Right renal cortex interstitium (tissue), 3 donors: ENCODE data around the gene PITHD1. TPM values are rescaled to one million over a fixed set of nuclear protein-coding genes. Genes with fewer than 3 reads are reported as not detected.
A peak's percentile ranks its signal among the peaks of the same experiment; 100 is the strongest.
"Not testable (repeated sequence)": the region's sequence is repeated elsewhere in the genome, so short reads cannot be mapped to it uniquely, and the experiment has no call there.

Source experiments
- DNase-seq, 3 donors: peaks; one replicate each; pipeline ENCODE4 v3.0.0-alpha.2; 2013; ENCODE audit warnings: low read depth in 3 of 3, low spot score in 2 of 3
- polyA plus RNA-seq, 3 donors: library from polyadenylated mRNA; unstranded; fragments of 120-200 nt; gene quantifications; one replicate each; pipeline ENCODE4 v1.2.1, GENCODE V29; 2013; ENCODE audit not compliant: insufficient read length in 3 of 3

The PITHD1 gene
- polyA plus RNA-seq, 3 donors = 63.8 to 68.3 (median 65.5) TPM

- DNase-seq = no peak
Measured at GRCh38 chr1:23816906-23817305, 38.7 kb downstream of the PITHD1 start.

- DNase-seq = no peak
Measured at GRCh38 chr1:23817633-23818032, 39.4 kb downstream of the PITHD1 start.

- DNase-seq = no peak
Measured at GRCh38 chr1:23823767-23824166, 45.5 kb downstream of the PITHD1 start.

GRCh38 chr1:23824711-23825075, 46.5 kb downstream of the PITHD1 start:
- no peak for DNase-seq

- peak; percentile 78 to 88 (median 82) for DNase-seq
Measured at GRCh38 chr1:23825076-23825761, 47.0 kb downstream of the PITHD1 start, which contains the start of gene HMGCL. HMGCL (minus strand) TSS chr1:23825429; CDS start chr1:23825415, 14 bp downstream.

- DNase-seq = no peak
Measured at GRCh38 chr1:23825762-23826522, 47.7 kb downstream of the PITHD1 start.

GRCh38 chr1:23826590-23826989, 48.4 kb downstream of the PITHD1 start:
- not testable (repeated sequence) for DNase-seq

GRCh38 chr1:23827717-23828116, 49.5 kb downstream of the PITHD1 start:
- no peak for DNase-seq

- DNase-seq = not testable (repeated sequence)
Measured at GRCh38 chr1:23834156-23834555, 55.9 kb downstream of the PITHD1 start.

GRCh38 chr1:23836037-23836436, 57.8 kb downstream of the PITHD1 start:
- no peak for DNase-seq

Other genes starting within 250 kb of the PITHD1 start
- gene E2F2, start 247.2 kb upstream of the PITHD1 start, polyA plus RNA-seq = 1 to 10 TPM; 3.8 to 4.7 (median 4.5) TPM
- gene ID3, start 218.9 kb upstream of the PITHD1 start, polyA plus RNA-seq = 100 to 1,000 TPM; 267 to 340 (median 324) TPM
- 1,000 to 10,000 TPM; 2,754 to 2,918 (median 2,838) TPM for gene RPL11, start 86.6 kb upstream of the PITHD1 start, polyA plus RNA-seq
- gene ELOA, start 34.9 kb upstream of the PITHD1 start, polyA plus RNA-seq = 10 to 100 TPM; 34.2 to 37.2 (median 35.1) TPM
- 10 to 100 TPM; 56.0 to 63.5 (median 61.6) TPM for gene LYPLA2, start 12.7 kb downstream of the PITHD1 start, polyA plus RNA-seq
- gene GALE, start 22.3 kb downstream of the PITHD1 start, polyA plus RNA-seq = 10 to 100 TPM; 30.1 to 36.1 (median 31.6) TPM
- 10 to 100 TPM; 67.9 to 84.6 (median 77.2) TPM for gene HMGCL, start 47.0 kb downstream of the PITHD1 start, polyA plus RNA-seq
- 10 to 100 TPM; 48.0 to 57.7 (median 50.4) TPM for gene FUCA1, start 89.9 kb downstream of the PITHD1 start, polyA plus RNA-seq
- under 1 TPM; 0.06 to 0.08 (median 0.07) TPM for gene CNR2, start 134.9 kb downstream of the PITHD1 start, polyA plus RNA-seq
- gene PNRC2, start 181.4 kb downstream of the PITHD1 start, polyA plus RNA-seq = 100 to 1,000 TPM; 232 to 261 (median 259) TPM
- 100 to 1,000 TPM; 208 to 223 (median 216) TPM for gene SRSF10, start 201.9 kb downstream of the PITHD1 start, polyA plus RNA-seq